Stimulated activated CD4-positive, alpha-beta T cell treated with anti-CD3 and anti-CD28 coated beads, TNF-alpha, amount 100 ng/mL, for 4 hours (primary cell): ENCODE results near the gene HOXD13.

ENCODE experiments used
- DNase-seq, 3 experiments: peaks; one replicate each; pipeline ENCODE4 v3.0.0-alpha.2; 2020; ENCODE audit warnings: low read depth in 3 of 3

Gene HOXD13

GRCh38 chr2:176121190-176122051, 28.9 kb downstream of the HOXD13 start:
- DNase-seq: no peak

- DNase-seq: no peak
Observed at GRCh38 chr2:176122052-176122682, 29.6 kb downstream of the HOXD13 start.

GRCh38 chr2:176122683-176123410, 30.3 kb downstream of the HOXD13 start, which contains the start of gene HOXD9:
Gene HOXD9 (plus strand): TSS chr2:176122719. CDS start chr2:176122769, 50 bp downstream.
- DNase-seq: no peak

- DNase-seq: no peak
Observed at GRCh38 chr2:176123411-176124109, 31.0 kb downstream of the HOXD13 start.

- no peak for DNase-seq
Observed at GRCh38 chr2:176124110-176124946, 31.8 kb downstream of the HOXD13 start.

- DNase-seq: no peak
Observed at GRCh38 chr2:176124947-176125771, 32.6 kb downstream of the HOXD13 start.

- DNase-seq: no peak
Observed at GRCh38 chr2:176125772-176126054, 33.2 kb downstream of the HOXD13 start.

GRCh38 chr2:176126929-176127773, 34.6 kb downstream of the HOXD13 start:
- DNase-seq: peak; percentile 32 to 47 (median 45)

GRCh38 chr2:176127774-176128072, 35.2 kb downstream of the HOXD13 start:
- DNase-seq: no peak

- no peak for DNase-seq
Observed at GRCh38 chr2:176128172-176128981, 35.9 kb downstream of the HOXD13 start.

GRCh38 chr2:176128982-176129796, 36.7 kb downstream of the HOXD13 start, which contains the start of gene HOXD8:
Gene HOXD8 (plus strand): TSS chr2:176129705. CDS start chr2:176130367, 662 bp downstream.
- DNase-seq: no peak

GRCh38 chr2:176129813-176130146, 37.3 kb downstream of the HOXD13 start:
- no peak for DNase-seq

- no peak for DNase-seq
Observed at GRCh38 chr2:176130147-176130956, 37.8 kb downstream of the HOXD13 start.

- DNase-seq: no peak
Observed at GRCh38 chr2:176130957-176131847, 38.7 kb downstream of the HOXD13 start.

GRCh38 chr2:176131848-176132158, 39.3 kb downstream of the HOXD13 start:
- no peak for DNase-seq
